ENCODE measurements around the gene RHPN2. TPM values are rescaled to one million over a fixed set of nuclear protein-coding genes. Genes with fewer than 3 reads are reported as not detected.

The RHPN2 gene
- total and polyA plus RNA-seq, 7 donors = 0.16 to 1.1 (median 0.57) TPM

GRCh38 chr19:33108161-33108560 lies 43.5 kb upstream of the RHPN2 start:
- no peaks in the 10 kb centered on the region for H3K9me3 ChIP-seq
- H3K27ac ChIP-seq = no peak overlapping the region
- no peak for ATAC-seq
- WGBS, 3 donors = 89 to 93% (median 92%) methylated on average over 10 of the region's 10 CpGs
- intact Hi-C loops (cut with DNase I) = no loop called here
- H3K4me1 ChIP-seq = no peaks in the 10 kb centered on the region
- DNase-seq = no peak
- H3K36me3 ChIP-seq (ENCODE audit: insufficient read depth in 1 of 2, low read depth in 1 of 2) = peaks cover 2 to 96% of the 10 kb centered on the region in 2 donors
- TF ChIP-seq CTCF (IDR thresholded peaks at IDR 0.05) = no peak
- no peak overlapping the region for H3K4me3 ChIP-seq
- no peaks in the 10 kb centered on the region for H3K27me3 ChIP-seq (ENCODE audit: insufficient read depth in 3 of 3, low read length in 2 of 3)

GRCh38 chr19:33102893-33103292 lies 38.2 kb upstream of the RHPN2 start:
- DNase-seq = no peak
- 90 to 97% (median 93%) methylated on average over 6 of the region's 6 CpGs for whole genome bisulfite sequencing, 3 donors
- H3K27ac ChIP-seq = no peak overlapping the region
- no peak for TF ChIP-seq CTCF (IDR thresholded peaks at IDR 0.05)
- H3K4me3 ChIP-seq = no peak overlapping the region
- peaks cover 7 to 95% of the 10 kb centered on the region in 2 donors for H3K36me3 ChIP-seq (ENCODE audit: insufficient read depth in 1 of 2, low read depth in 1 of 2)
- ATAC-seq = no peak
- H3K9me3 ChIP-seq = no peaks in the 10 kb centered on the region
- intact Hi-C loops (cut with DNase I) = no loop called here
- no peaks in the 10 kb centered on the region for H3K27me3 ChIP-seq (ENCODE audit: insufficient read depth in 3 of 3, low read length in 2 of 3)
- no peaks in the 10 kb centered on the region for H3K4me1 ChIP-seq

- H3K4me1 ChIP-seq = no peaks in the 10 kb centered on the region
- intact Hi-C loops (cut with DNase I) = no loop called here
- H3K27me3 ChIP-seq (ENCODE audit: insufficient read depth in 3 of 3, low read length in 2 of 3) = no peaks in the 10 kb centered on the region
- no peak for DNase-seq
- H3K36me3 ChIP-seq (ENCODE audit: insufficient read depth in 1 of 2, low read depth in 1 of 2) = peaks cover 5 to 95% of the 10 kb centered on the region in 2 donors
- TF ChIP-seq CTCF (IDR thresholded peaks at IDR 0.05) = no peak
- H3K27ac ChIP-seq = no peak overlapping the region
- ATAC-seq = no peak
- whole genome bisulfite sequencing, 3 donors = 92 to 95% (median 93%) methylated on average over 10 of the region's 10 CpGs
- no peak overlapping the region for H3K4me3 ChIP-seq
- H3K9me3 ChIP-seq = no peaks in the 10 kb centered on the region
Measured at GRCh38 chr19:33100894-33101644, 36.4 kb upstream of the RHPN2 start.

GRCh38 chr19:33098055-33098534 lies 33.4 kb upstream of the RHPN2 start:
- H3K4me3 ChIP-seq = no peak overlapping the region
- no peak for TF ChIP-seq CTCF (IDR thresholded peaks at IDR 0.05)
- no peak overlapping the region for H3K27ac ChIP-seq
- DNase-seq = no peak
- H3K36me3 ChIP-seq (ENCODE audit: insufficient read depth in 1 of 2, low read depth in 1 of 2) = peaks cover 7 to 99% of the 10 kb centered on the region in 2 donors
- intact Hi-C loops (cut with DNase I) = no loop called here
- 69 to 73% (median 70%) methylated on average over 4 of the region's 4 CpGs for WGBS, 3 donors
- peaks cover 4% of the 10 kb centered on the region for H3K4me1 ChIP-seq
- no peaks in the 10 kb centered on the region for H3K27me3 ChIP-seq (ENCODE audit: insufficient read depth in 3 of 3, low read length in 2 of 3)
- no peaks in the 10 kb centered on the region for H3K9me3 ChIP-seq
- no peak for ATAC-seq
